ENCODE data around the gene FGD5.

Gene FGD5

GRCh38 chr3:14799146-14799545 lies 19.6 kb upstream of the FGD5 start:
- no CpG with 5 or more reads among the region's 4 CpGs for WGBS, 2 experiments (ENCODE audit: insufficient coverage in 2 of 2)
- H3K9me3 ChIP-seq (ENCODE audit: control insufficient read depth, low read length), result peaks cover 9% of the 10 kb centered on the region
- no peak overlapping the region for H3K27ac ChIP-seq (ENCODE audit: low read depth, low read length, severe bottlenecking)

GRCh38 chr3:14801031-14801430 lies 17.7 kb upstream of the FGD5 start:
- Histone ChIP-seq H3K9me3 (ENCODE audit: control insufficient read depth, low read length) (peaks cover 9% of the 10 kb centered on the region), H3K36me3 (ENCODE audit: control insufficient read depth, insufficient read depth, low read length) (no peaks in the 10 kb centered on the region), H3K27ac (ENCODE audit: low read depth, low read length, severe bottlenecking) (no peak overlapping the region), H3K4me3 (ENCODE audit: extremely low read depth, insufficient read depth, low read length, poor library complexity, severe bottlenecking) (no peak overlapping the region), H3K4me1 (ENCODE audit: control insufficient read depth, insufficient read depth, low read length, poor library complexity, severe bottlenecking) (peaks cover 13% of the 10 kb centered on the region)
- 93 to 97% methylated on average over 4 to 7 of the region's 9 CpGs for WGBS, 2 experiments (ENCODE audit: insufficient coverage in 2 of 2)

More at GRCh38 chr3:14799146-14799545, 19.6 kb upstream of the FGD5 start:
- Histone ChIP-seq H3K36me3 (ENCODE audit: control insufficient read depth, insufficient read depth, low read length) (no peaks in the 10 kb centered on the region), H3K4me1 (ENCODE audit: control insufficient read depth, insufficient read depth, low read length, poor library complexity, severe bottlenecking) (peaks cover 2% of the 10 kb centered on the region), H3K4me3 (ENCODE audit: extremely low read depth, insufficient read depth, low read length, poor library complexity, severe bottlenecking) (no peak overlapping the region)

GRCh38 chr3:14801668-14802380 lies 16.9 kb upstream of the FGD5 start:
- Histone ChIP-seq H3K9me3 (ENCODE audit: control insufficient read depth, low read length) (peaks cover 9% of the 10 kb centered on the region), H3K36me3 (ENCODE audit: control insufficient read depth, insufficient read depth, low read length) (no peaks in the 10 kb centered on the region), H3K27ac (ENCODE audit: low read depth, low read length, severe bottlenecking) (no peak overlapping the region), H3K4me3 (ENCODE audit: extremely low read depth, insufficient read depth, low read length, poor library complexity, severe bottlenecking) (no peak overlapping the region), H3K4me1 (ENCODE audit: control insufficient read depth, insufficient read depth, low read length, poor library complexity, severe bottlenecking) (peaks cover 13% of the 10 kb centered on the region)
- WGBS, 2 experiments (ENCODE audit: insufficient coverage in 2 of 2), result 82 to 98% methylated on average over 6 to 10 of the region's 10 CpGs

DNA sequence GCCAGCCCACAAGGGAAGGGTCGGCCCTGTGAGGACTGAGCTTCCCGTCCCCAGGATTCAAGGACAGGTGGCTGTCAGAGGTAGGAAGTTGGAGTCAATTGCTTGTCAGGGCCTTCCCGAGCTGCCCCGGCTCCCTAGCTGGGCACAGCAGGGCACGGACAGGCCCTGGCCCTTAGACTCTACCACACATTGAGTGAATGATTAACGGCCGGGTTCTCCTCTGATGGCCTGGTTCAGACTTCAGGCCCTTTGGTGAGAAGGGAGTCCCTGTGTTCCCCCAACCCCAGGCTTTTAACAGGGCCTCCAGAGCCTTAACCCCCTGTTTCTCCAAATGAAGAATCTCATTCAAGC lies 16.4 kb upstream of the FGD5 start:
- Histone ChIP-seq H3K36me3 (ENCODE audit: control insufficient read depth, insufficient read depth, low read length) (no peaks in the 10 kb centered on the region), H3K4me3 (ENCODE audit: extremely low read depth, insufficient read depth, low read length, poor library complexity, severe bottlenecking) (no peak overlapping the region), H3K4me1 (ENCODE audit: control insufficient read depth, insufficient read depth, low read length, poor library complexity, severe bottlenecking) (peaks cover 13% of the 10 kb centered on the region), H3K27ac (ENCODE audit: low read depth, low read length, severe bottlenecking) (no peak overlapping the region), H3K9me3 (ENCODE audit: control insufficient read depth, low read length) (peaks cover 9% of the 10 kb centered on the region)
- WGBS, 2 experiments (ENCODE audit: insufficient coverage in 2 of 2), result 89 to 94% methylated on average over 6 of the region's 7 CpGs

DNA sequence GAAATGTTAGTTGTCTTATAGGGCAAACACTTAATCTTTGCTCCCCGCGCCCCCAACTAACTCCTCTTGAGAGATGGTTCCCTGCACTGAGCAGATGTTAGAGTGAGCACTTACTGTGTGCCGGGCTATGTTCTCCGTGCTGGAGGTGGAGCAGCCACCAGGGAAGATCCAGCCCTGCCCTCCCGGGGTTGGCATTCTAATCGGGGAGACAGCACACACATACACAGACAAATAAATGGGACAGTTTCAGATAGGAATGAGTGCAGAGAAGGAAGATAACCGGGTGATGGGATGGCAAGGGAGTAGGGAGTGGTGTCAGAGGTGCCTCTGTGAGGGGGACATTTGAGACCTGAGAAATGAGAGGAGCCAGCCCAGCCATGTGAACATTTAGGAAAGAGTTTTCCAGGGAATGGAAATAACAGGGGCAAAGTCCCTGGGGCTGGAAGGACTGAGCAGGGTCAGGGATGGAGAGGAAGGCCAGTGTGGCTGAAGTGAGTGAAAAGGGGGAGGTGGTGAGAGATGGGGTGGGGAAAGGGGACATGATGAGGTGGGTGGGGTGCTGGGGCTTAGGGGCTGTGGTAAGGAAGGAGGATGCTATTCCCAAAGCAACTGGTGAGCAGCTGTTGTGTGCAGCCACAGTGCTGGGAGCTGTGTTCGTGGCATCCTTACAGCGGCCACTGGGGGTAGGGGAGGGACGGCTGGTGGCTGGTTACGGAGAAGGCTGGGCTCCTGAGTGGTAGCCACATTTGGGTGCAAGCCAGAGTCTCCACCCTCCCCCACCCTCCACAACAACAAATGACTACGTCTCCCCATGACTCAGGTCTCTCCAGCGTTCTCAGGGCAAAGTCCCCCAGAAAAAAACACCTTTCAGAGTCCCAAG lies 15.4 kb upstream of the FGD5 start:
- Histone ChIP-seq H3K27ac (ENCODE audit: low read depth, low read length, severe bottlenecking) (peak overlapping the region; percentile 91), H3K4me3 (ENCODE audit: extremely low read depth, insufficient read depth, low read length, poor library complexity, severe bottlenecking) (no peak overlapping the region), H3K36me3 (ENCODE audit: control insufficient read depth, insufficient read depth, low read length) (no peaks in the 10 kb centered on the region), H3K9me3 (ENCODE audit: control insufficient read depth, low read length) (peaks cover 9% of the 10 kb centered on the region), H3K4me1 (ENCODE audit: control insufficient read depth, insufficient read depth, low read length, poor library complexity, severe bottlenecking) (peaks cover 13% of the 10 kb centered on the region)
- WGBS, 2 experiments (ENCODE audit: insufficient coverage in 2 of 2), result 77 to 100% methylated on average over 3 to 7 of the region's 13 CpGs

DNA sequence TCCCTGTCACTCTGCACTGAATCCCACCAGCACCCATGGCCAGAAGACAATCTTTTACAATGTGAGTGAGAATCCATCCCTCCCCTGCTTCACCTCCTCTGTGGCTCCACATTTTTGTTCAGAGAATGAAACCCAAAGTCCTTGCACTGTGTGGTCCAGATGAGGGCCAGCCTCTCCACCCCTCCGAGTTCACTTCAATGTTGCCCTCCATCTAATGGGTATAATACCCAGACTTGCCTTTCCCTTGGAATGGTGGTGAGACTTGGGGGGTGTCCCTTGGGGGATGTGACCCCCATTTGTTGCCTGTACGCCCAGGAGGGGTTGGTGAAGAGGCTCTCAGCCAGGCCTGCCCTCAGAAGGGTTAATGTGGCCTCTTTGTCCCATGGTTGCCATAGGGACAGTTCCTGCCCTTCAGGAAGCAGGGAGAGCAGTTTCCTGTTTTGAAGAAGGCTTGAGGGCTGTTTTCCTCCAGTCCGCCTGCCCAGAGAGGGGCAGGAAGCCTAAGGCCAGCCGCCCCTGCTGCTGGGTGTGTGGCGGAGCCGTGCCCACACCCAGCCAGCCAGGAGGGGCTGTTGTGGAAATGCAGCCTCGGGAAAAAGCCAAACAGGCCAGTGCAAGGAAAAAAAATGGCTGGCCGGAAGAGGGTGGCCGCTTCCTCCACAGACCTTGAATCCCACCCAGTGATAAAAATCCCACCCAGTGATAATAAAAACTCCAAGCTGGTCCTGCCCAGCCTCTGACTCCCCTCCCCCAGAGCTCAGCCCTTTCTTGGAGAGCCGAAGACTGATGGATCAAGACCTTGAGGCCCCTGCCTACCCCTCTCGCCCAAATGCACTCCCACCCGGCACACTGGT lies 14.6 kb upstream of the FGD5 start:
- WGBS, 2 experiments (ENCODE audit: insufficient coverage in 2 of 2), result 76 to 82% methylated on average over 7 to 9 of the region's 12 CpGs

GRCh38 chr3:14804835-14805780 lies 13.7 kb upstream of the FGD5 start:
- WGBS, 2 experiments (ENCODE audit: insufficient coverage in 2 of 2), result 58 to 67% methylated on average over 3 to 5 of the region's 7 CpGs
- Histone ChIP-seq H3K36me3 (ENCODE audit: control insufficient read depth, insufficient read depth, low read length) (no peaks in the 10 kb centered on the region), H3K4me3 (ENCODE audit: extremely low read depth, insufficient read depth, low read length, poor library complexity, severe bottlenecking) (no peak overlapping the region), H3K27ac (ENCODE audit: low read depth, low read length, severe bottlenecking) (peak overlapping the region; percentile 91), H3K4me1 (ENCODE audit: control insufficient read depth, insufficient read depth, low read length, poor library complexity, severe bottlenecking) (peaks cover 19% of the 10 kb centered on the region), H3K9me3 (ENCODE audit: control insufficient read depth, low read length) (no peaks in the 10 kb centered on the region)

More for the DNA sequence above, 14.6 kb upstream of the FGD5 start:
- Histone ChIP-seq H3K36me3 (ENCODE audit: control insufficient read depth, insufficient read depth, low read length) (no peaks in the 10 kb centered on the region), H3K4me1 (ENCODE audit: control insufficient read depth, insufficient read depth, low read length, poor library complexity, severe bottlenecking) (peaks cover 13% of the 10 kb centered on the region), H3K9me3 (ENCODE audit: control insufficient read depth, low read length) (peaks cover 8% of the 10 kb centered on the region), H3K27ac (ENCODE audit: low read depth, low read length, severe bottlenecking) (peak overlapping the region; percentile 91), H3K4me3 (ENCODE audit: extremely low read depth, insufficient read depth, low read length, poor library complexity, severe bottlenecking) (no peak overlapping the region)

GRCh38 chr3:14805961-14806537 lies 12.7 kb upstream of the FGD5 start:
- no peaks in the 10 kb centered on the region for H3K36me3 ChIP-seq (ENCODE audit: control insufficient read depth, insufficient read depth, low read length)
- WGBS, 2 experiments (ENCODE audit: insufficient coverage in 2 of 2), result 40 to 76% methylated on average over 1 to 3 of the region's 4 CpGs
- peaks cover 19% of the 10 kb centered on the region for H3K4me1 ChIP-seq (ENCODE audit: control insufficient read depth, insufficient read depth, low read length, poor library complexity, severe bottlenecking)
- no peak overlapping the region for H3K4me3 ChIP-seq (ENCODE audit: extremely low read depth, insufficient read depth, low read length, poor library complexity, severe bottlenecking)
- no peak overlapping the region for H3K27ac ChIP-seq (ENCODE audit: low read depth, low read length, severe bottlenecking)
- H3K9me3 ChIP-seq (ENCODE audit: control insufficient read depth, low read length), result no peaks in the 10 kb centered on the region

DNA sequence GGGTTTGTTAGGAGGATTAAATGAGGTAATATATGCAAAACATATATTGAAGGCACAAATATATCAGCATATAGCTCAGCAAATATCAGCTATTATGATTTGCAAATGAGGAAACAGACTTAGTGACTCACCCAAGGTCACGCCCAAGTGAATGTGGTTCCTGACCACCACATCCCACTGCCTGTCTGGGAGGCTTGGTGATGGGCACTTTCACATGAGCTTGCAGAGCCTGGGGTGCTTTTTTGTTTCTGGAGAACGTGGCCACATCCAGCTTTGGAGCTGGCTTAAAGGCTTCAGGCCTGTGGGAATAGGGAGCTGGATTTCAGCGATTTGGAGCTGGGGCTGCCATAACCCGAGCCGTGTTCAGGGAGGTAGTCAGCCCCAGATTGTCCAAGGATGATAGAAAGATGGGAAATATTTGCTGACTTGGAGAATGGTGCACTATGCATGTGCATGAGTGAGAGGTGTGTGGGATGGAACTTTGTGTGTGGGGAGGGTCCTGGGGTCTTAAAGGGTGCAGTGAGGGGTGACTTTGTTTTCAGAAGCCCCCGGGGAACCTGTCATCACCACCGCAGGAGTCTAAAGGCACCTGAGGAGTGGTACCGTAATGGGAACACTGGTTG lies 12.0 kb upstream of the FGD5 start:
- Histone ChIP-seq H3K4me1 (ENCODE audit: control insufficient read depth, insufficient read depth, low read length, poor library complexity, severe bottlenecking) (peaks cover 19% of the 10 kb centered on the region), H3K36me3 (ENCODE audit: control insufficient read depth, insufficient read depth, low read length) (no peaks in the 10 kb centered on the region), H3K27ac (ENCODE audit: low read depth, low read length, severe bottlenecking) (no peak overlapping the region), H3K4me3 (ENCODE audit: extremely low read depth, insufficient read depth, low read length, poor library complexity, severe bottlenecking) (no peak overlapping the region), H3K9me3 (ENCODE audit: control insufficient read depth, low read length) (no peaks in the 10 kb centered on the region)
- 74 to 83% methylated on average over 6 to 8 of the region's 8 CpGs for WGBS, 2 experiments (ENCODE audit: insufficient coverage in 2 of 2)

All from mesodermal cell (in vitro differentiated cells).